Lower leg skin (tissue), 4 donors: Measurements from ENCODE around the gene ADI1. TPM values are rescaled to one million over a fixed set of nuclear protein-coding genes. Genes with fewer than 3 reads are reported as not detected.

Experiments used
- DNase-seq, 2 donors: peaks; one replicate each; pipeline ENCODE4 v3.0.0-alpha.2; 2019; ENCODE audit warnings: low spot score in 2 of 2
- H3K4me3 ChIP-seq: fragments of 200-600 bp; sonication (generic); 2 replicates; pipeline ENCODE4 v1.5.1; 2017; ENCODE audit warnings: mild to moderate bottlenecking, low read depth; ENCODE audit not compliant: poor library complexity, severe bottlenecking
- CTCF ChIP-seq, 3 donors: fragments of 450-650 bp; IDR thresholded peaks; one replicate each; pipeline ENCODE4 v1.5.1; 2016; ENCODE audit warnings: antibody characterized with exemption in 3 of 3, mild to moderate bottlenecking in 3 of 3, moderate library complexity in 2 of 3
- POLR2A ChIP-seq, 2 donors: fragments of 450-650 bp; IDR thresholded peaks; one replicate each; pipeline ENCODE4 v1.6.1; 2016 to 2017; ENCODE audit warnings: antibody characterized with exemption in 2 of 2, mild to moderate bottlenecking in 1 of 2, moderate library complexity in 1 of 2
- WGBS, 2 donors: methylation state at CpG; one replicate each; pipeline ENCODE4 v1.1.5; 2018; 5-methylcytosine and 5-hydroxymethylcytosine counted together
- intact Hi-C: fragments of 100-400 bp; cut with DNase I; formaldehyde crosslinking; loops from one replicate; pipeline ENCODE4 v1.15.0; 2023; ENCODE audit warnings: low total_unique reads
- total RNA-seq, 4 donors: library from RNA; depleted of rRNA; stranded (reverse); fragments of >200 nt; gene quantifications; one replicate each; pipeline ENCODE4 v1.1.0, GENCODE V29; 2016

The ADI1 gene
- total RNA-seq, 4 donors from 2014 or later, result 29.1 to 55.5 (median 44.1) TPM

- DNase-seq, result no peak
- no peak for TF ChIP-seq POLR2A (IDR thresholded peaks at IDR 0.05)
- no peak for TF ChIP-seq CTCF (IDR thresholded peaks at IDR 0.05)
- intact Hi-C loops, result no loop called here
- WGBS, 2 donors, result 91 to 94% methylated on average over 16 to 18 of the region's 19 CpGs
- H3K4me3 ChIP-seq, result no peak overlapping the region
These were observed 40.4 kb downstream of the ADI1 start for GRCh38 chr2:3478846-3479385.

DNA sequence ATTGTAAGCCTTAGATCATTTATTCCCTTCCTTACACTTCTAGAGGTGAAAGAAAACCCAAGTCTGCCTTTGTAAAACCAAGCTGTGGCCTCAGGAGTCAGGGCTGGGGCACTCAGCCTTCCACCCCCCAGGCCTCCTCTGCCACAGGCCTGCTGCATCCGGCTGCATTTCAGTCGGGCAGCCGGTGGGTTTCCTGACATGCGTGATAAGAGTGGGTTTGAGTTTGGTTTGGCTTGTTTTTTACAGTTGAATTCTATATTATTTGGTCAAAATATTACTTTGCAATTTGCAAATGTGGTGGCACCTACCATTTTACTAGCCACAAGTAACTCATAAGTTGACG is 42.4 kb downstream of the ADI1 start:
- H3K4me3 ChIP-seq, result no peak overlapping the region
- DNase-seq, result no peak
- 80 to 81% methylated on average over 5 of the region's 5 CpGs for WGBS, 2 donors
- intact Hi-C loops, result no loop called here
- TF ChIP-seq POLR2A (IDR thresholded peaks at IDR 0.05) (no peak), CTCF (IDR thresholded peaks at IDR 0.05) (no peak)

- no peak overlapping the region for H3K4me3 ChIP-seq
- WGBS, 2 donors, result 78 to 80% methylated on average over 14 of the region's 14 CpGs
- no peak for TF ChIP-seq POLR2A (IDR thresholded peaks at IDR 0.05)
- no peak for TF ChIP-seq CTCF (IDR thresholded peaks at IDR 0.05)
- intact Hi-C loops, result no loop called here
- no peak for DNase-seq
These were observed 42.9 kb downstream of the ADI1 start for GRCh38 chr2:3476321-3476984.

GRCh38 chr2:3475771-3476170 is 43.6 kb downstream of the ADI1 start:
- 90 to 92% methylated on average over 28 of the region's 28 CpGs for WGBS, 2 donors
- intact Hi-C loops, result no loop called here
- no peak for TF ChIP-seq POLR2A (IDR thresholded peaks at IDR 0.05)
- no peak for TF ChIP-seq CTCF (IDR thresholded peaks at IDR 0.05)
- no peak for DNase-seq
- no peak overlapping the region for H3K4me3 ChIP-seq

DNA sequence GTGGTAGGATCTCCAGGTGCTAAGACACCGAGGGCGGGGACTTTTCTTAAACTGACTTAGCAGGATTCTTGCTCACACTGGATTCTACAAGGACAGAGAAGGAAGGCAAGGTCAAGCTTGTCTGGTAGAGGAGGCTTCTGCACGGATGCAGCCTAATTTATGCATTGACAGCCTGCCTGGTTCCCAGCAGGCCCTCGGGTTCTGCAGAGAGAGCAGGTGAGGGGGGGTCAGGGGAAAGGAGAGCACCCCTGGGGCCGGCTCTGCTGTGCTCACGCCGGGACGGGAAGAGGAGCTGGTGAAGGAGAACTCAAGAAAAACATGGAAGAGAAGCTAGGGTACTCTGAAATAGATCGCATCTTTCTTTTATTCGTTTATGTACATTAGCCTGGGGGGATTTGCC is 46.4 kb downstream of the ADI1 start:
- 50 to 60% methylated on average over 10 of the region's 10 CpGs for WGBS, 2 donors
- TF ChIP-seq POLR2A (IDR thresholded peaks at IDR 0.05), result no peak
- TF ChIP-seq CTCF (IDR thresholded peaks at IDR 0.05), result no peak
- DNase-seq, result no peak
- intact Hi-C loops, result no loop called here
- no peak overlapping the region for H3K4me3 ChIP-seq

GRCh38 chr2:3472296-3472695 is 47.0 kb downstream of the ADI1 start:
- no peak overlapping the region for H3K4me3 ChIP-seq
- TF ChIP-seq POLR2A (IDR thresholded peaks at IDR 0.05), result no peak
- no peak for TF ChIP-seq CTCF (IDR thresholded peaks at IDR 0.05)
- intact Hi-C loops, result no loop called here
- no peak for DNase-seq
- WGBS, 2 donors, result 60 to 62% methylated on average over 10 of the region's 10 CpGs
